Natural killer cell (primary cell): ENCODE measurements around the gene ZBTB40. TPM values are rescaled to one million over a fixed set of nuclear protein-coding genes. Genes with fewer than 3 reads are reported as not detected.

ENCODE experiments used
- ATAC-seq, 3 donors: fragments of 150-1000 bp in 2 of 3; fragments of 200-7000 bp in 1 of 3; cut with Tn5 transposase; 1 replicate in 1 of 3; 2 replicates in 2 of 3; pipeline ENCODE4 v1.10.0; 2021; ENCODE audit warnings: mild to moderate bottlenecking in 2 of 3, moderate library complexity in 2 of 3
- DNase-seq, 2 donors: peaks; one replicate each; pipeline versions ENCODE4 v3.0.0 to v3.0.0-alpha.2; 2013 to 2021; ENCODE audit warnings: mixed read lengths in 1 of 2
- H3K27ac ChIP-seq: one replicate; pipeline ENCODE4 v1.5.1; 2013; ENCODE audit warnings: mild to moderate bottlenecking, low read length
- H3K27me3 ChIP-seq: one replicate; pipeline ENCODE4 v1.6.1; 2013; ENCODE audit warnings: low read length; ENCODE audit not compliant: control insufficient read depth, insufficient read depth
- H3K36me3 ChIP-seq: one replicate; pipeline ENCODE4 v1.6.1; 2013; ENCODE audit warnings: low read length; ENCODE audit not compliant: control insufficient read depth, insufficient read depth
- H3K4me1 ChIP-seq: one replicate; pipeline ENCODE4 v1.6.1; 2013; ENCODE audit warnings: low read length; ENCODE audit not compliant: control insufficient read depth, insufficient read depth
- H3K4me3 ChIP-seq: one replicate; pipeline ENCODE4 v1.5.1; 2013; ENCODE audit warnings: low read length
- H3K9me3 ChIP-seq: one replicate; pipeline ENCODE4 v1.6.1; 2013; ENCODE audit warnings: low read length; ENCODE audit not compliant: control insufficient read depth, insufficient read depth
- H3K27ac Mint-ChIP-seq, 2 donors: one replicate each; pipeline ENCODE4 v1.8.0; 2022; ENCODE audit warnings: mild to moderate bottlenecking in 2 of 2, mixed read lengths in 2 of 2, moderate library complexity in 1 of 2
- H3K27me3 Mint-ChIP-seq, 2 donors: one replicate each; pipeline ENCODE4 v1.8.0; 2022; ENCODE audit warnings: low read depth in 2 of 2, mixed read lengths in 2 of 2
- H3K36me3 Mint-ChIP-seq: one replicate; pipeline ENCODE4 v1.8.0; 2022; ENCODE audit warnings: mixed read lengths
- H3K4me1 Mint-ChIP-seq, 2 donors: one replicate each; pipeline ENCODE4 v1.8.0; 2022; ENCODE audit warnings: mixed read lengths in 2 of 2
- H3K4me3 Mint-ChIP-seq: one replicate; pipeline ENCODE4 v1.8.0; 2022; ENCODE audit warnings: mild to moderate bottlenecking, moderate library complexity, mixed read lengths
- H3K9me3 Mint-ChIP-seq, 2 donors: one replicate each; pipeline ENCODE4 v1.8.0; 2022; ENCODE audit warnings: mixed read lengths in 2 of 2
- CTCF ChIP-seq: fragments of 200-600 bp; IDR thresholded peaks from one replicate; pipeline ENCODE4 v1.8.0; 2022; ENCODE audit warnings: antibody characterized with exemption
- WGBS: methylation state at CpG from one replicate; pipeline ENCODE4 v1.1.7; 2013; ENCODE audit warnings: missing lambda C conversion rate; ENCODE audit not compliant: insufficient coverage; 5-methylcytosine and 5-hydroxymethylcytosine counted together
- intact Hi-C: fragments of 100-400 bp; cut with micrococcal nuclease; formaldehyde crosslinking; loops from one replicate; pipeline ENCODE4 v1.14.2; 2022
- total RNA-seq, 4 donors: library from RNA; stranded (reverse); fragments of 120-200 nt in 1 of 4; gene quantifications; one replicate each; pipeline versions ENCODE4 v1.2.3 to v1.2.4, GENCODE V29; 2013 to 2022

Gene ZBTB40
- total RNA-seq, 3 donors from 2014 or later (not counting 1 experiment from before 2014, with no cell fraction given): 32.9 to 37.6 (median 36.7) TPM

DNA sequence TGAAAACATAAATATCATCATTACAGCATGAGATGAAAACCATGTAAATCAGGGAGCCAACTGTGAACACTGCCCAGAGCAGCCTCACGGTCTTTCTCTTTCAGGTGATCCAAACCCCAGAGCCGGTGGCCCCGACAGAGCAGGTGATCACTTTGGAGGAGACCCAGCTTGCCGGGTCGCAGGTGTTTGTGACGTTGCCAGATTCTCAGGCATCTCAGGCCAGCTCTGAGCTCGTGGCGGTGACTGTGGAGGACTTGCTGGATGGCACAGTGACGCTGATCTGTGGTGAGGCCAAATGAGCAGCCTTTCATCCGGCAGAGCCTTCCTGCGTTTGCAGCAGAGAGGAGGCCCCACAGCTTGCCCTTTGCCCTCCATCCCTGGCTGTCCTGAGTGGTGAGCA is 74.4 kb downstream of the ZBTB40 start:
- Mint-ChIP-seq H3K36me3 (peaks cover 18% of the 10 kb centered on the region), H3K9me3 (no peaks in the 10 kb centered on the region), H3K4me3 (no peak overlapping the region), H3K4me1 (no peaks in the 10 kb centered on the region), H3K27ac (no peak overlapping the region), H3K27me3 (no peaks in the 10 kb centered on the region)
- TF ChIP-seq CTCF: no peak
- ATAC-seq (no peak), DNase-seq (no peak)
- Histone ChIP-seq H3K4me3 (no peak overlapping the region), H3K4me1 (no peaks in the 10 kb centered on the region), H3K9me3 (no peaks in the 10 kb centered on the region), H3K27ac (no peak overlapping the region), H3K36me3 (peaks cover 64% of the 10 kb centered on the region), H3K27me3 (no peaks in the 10 kb centered on the region)
- intact Hi-C loops: no loop called here
- WGBS: 97% methylated on average over 11 of the region's 11 CpGs

- Mint-ChIP-seq H3K36me3 (peaks cover 18% of the 10 kb centered on the region), H3K27ac (no peak overlapping the region)
These were observed 75.0 kb downstream of the ZBTB40 start for GRCh38 chr1:22526677-22527076.

DNA sequence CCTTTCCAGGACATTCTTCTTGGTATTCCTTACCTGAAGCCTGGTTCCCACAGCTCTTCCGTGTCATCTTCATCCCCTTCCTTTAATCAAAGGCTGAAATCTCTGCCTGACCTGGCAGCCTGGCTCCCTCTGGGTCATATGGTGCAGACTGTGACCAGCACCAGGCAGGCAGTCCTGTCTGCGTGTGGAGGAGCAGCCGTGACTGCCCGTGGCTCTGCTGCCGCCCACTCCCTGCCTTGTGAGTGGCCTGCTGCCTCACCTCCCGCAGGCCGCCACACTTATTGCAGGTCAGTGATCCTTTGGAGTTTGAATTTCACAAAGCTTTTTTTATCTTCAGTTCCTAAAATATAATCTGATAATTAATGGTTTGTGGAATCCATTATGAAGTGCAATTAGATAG is 75.5 kb downstream of the ZBTB40 start:
- Histone ChIP-seq H3K36me3 (peaks cover 54% of the 10 kb centered on the region), H3K4me1 (no peaks in the 10 kb centered on the region), H3K27ac (no peak overlapping the region), H3K4me3 (no peak overlapping the region), H3K27me3 (no peaks in the 10 kb centered on the region), H3K9me3 (no peaks in the 10 kb centered on the region)
- H3K4me1 Mint-ChIP-seq: no peaks in the 10 kb centered on the region
- no peak overlapping the region for H3K27ac Mint-ChIP-seq
- H3K36me3 Mint-ChIP-seq: peaks cover 13% of the 10 kb centered on the region
- H3K27me3 Mint-ChIP-seq: no peaks in the 10 kb centered on the region
- no peaks in the 10 kb centered on the region for H3K9me3 Mint-ChIP-seq
- TF ChIP-seq CTCF: no peak
- DNase-seq (no peak), ATAC-seq (no peak)
- intact Hi-C loops: no loop called here
- no peak overlapping the region for H3K4me3 Mint-ChIP-seq
- 97% methylated on average over 7 of the region's 7 CpGs for WGBS

More at GRCh38 chr1:22526677-22527076, 75.0 kb downstream of the ZBTB40 start:
- no peaks in the 10 kb centered on the region for H3K4me1 ChIP-seq
- H3K4me3 Mint-ChIP-seq: no peak overlapping the region
- no peak overlapping the region for H3K4me3 ChIP-seq
- no peaks in the 10 kb centered on the region for H3K27me3 Mint-ChIP-seq
- no peaks in the 10 kb centered on the region for H3K9me3 Mint-ChIP-seq
- no peak for TF ChIP-seq CTCF
- DNase-seq (no peak), ATAC-seq (no peak)
- 98% methylated on average over 5 of the region's 5 CpGs for WGBS
- no peaks in the 10 kb centered on the region for H3K4me1 Mint-ChIP-seq
- peaks cover 58% of the 10 kb centered on the region for H3K36me3 ChIP-seq
- no peaks in the 10 kb centered on the region for H3K9me3 ChIP-seq
- no peaks in the 10 kb centered on the region for H3K27me3 ChIP-seq
- intact Hi-C loops: no loop called here
- no peak overlapping the region for H3K27ac ChIP-seq

- WGBS: 98% methylated on average over 15 of the region's 15 CpGs
- peaks cover 49% of the 10 kb centered on the region for H3K36me3 ChIP-seq
These were observed 76.1 kb downstream of the ZBTB40 start for GRCh38 chr1:22527555-22528296.

More at GRCh38 chr1:22527555-22528296, 76.1 kb downstream of the ZBTB40 start:
- Mint-ChIP-seq H3K9me3 (no peaks in the 10 kb centered on the region), H3K36me3 (peaks cover 9% of the 10 kb centered on the region), H3K27ac (no peak overlapping the region), H3K4me3 (no peak overlapping the region), H3K4me1 (no peaks in the 10 kb centered on the region), H3K27me3 (no peaks in the 10 kb centered on the region)
- no peaks in the 10 kb centered on the region for H3K9me3 ChIP-seq
- intact Hi-C loops: no loop called here
- H3K27me3 ChIP-seq: no peaks in the 10 kb centered on the region
- ATAC-seq (no peak), DNase-seq (no peak)
- H3K4me1 ChIP-seq: no peaks in the 10 kb centered on the region
- no peak overlapping the region for H3K27ac ChIP-seq
- H3K4me3 ChIP-seq: no peak overlapping the region
- no peak for TF ChIP-seq CTCF
